HepG2 (cell line): ENCODE data around the gene ABCG4. TPM values are rescaled to one million over a fixed set of nuclear protein-coding genes. Genes with fewer than 3 reads are reported as not detected.

ENCODE experiments used
- CBFB ChIP-seq: sonication (generic); formaldehyde crosslinking; IDR thresholded peaks from 2 replicates; pipeline ENCODE4 v1.4.0; 2020; ENCODE audit warnings: missing genetic modification reagents
- DMAP1 ChIP-seq: IDR thresholded peaks from 2 replicates; pipeline ENCODE4 v1.6.1; 2016
- ERF ChIP-seq: IDR thresholded peaks from 2 replicates; pipeline ENCODE4 v1.6.1; 2018; ENCODE audit warnings: missing biosample characterization, missing genetic modification reagents
- HMG20A ChIP-seq: IDR thresholded peaks from 2 replicates; pipeline ENCODE4 v1.6.1; 2016; ENCODE audit warnings: borderline replicate concordance
- KDM1A ChIP-seq: IDR thresholded peaks from 2 replicates; pipeline ENCODE4 v1.6.1; 2016; ENCODE audit warnings: missing compliant biosample characterization
- KMT2B ChIP-seq: IDR thresholded peaks from 2 replicates; pipeline ENCODE4 v1.6.1; 2016; ENCODE audit warnings: missing genetic modification reagents, missing compliant biosample characterization
- MAX ChIP-seq: IDR thresholded peaks from 2 replicates; pipeline ENCODE4 v1.6.1; 2012; ENCODE audit warnings: inconsistent platforms
- MTERF4 ChIP-seq: sonication (generic); formaldehyde crosslinking; IDR thresholded peaks from 2 replicates; pipeline ENCODE4 v1.8.0; 2023; ENCODE audit warnings: mild to moderate bottlenecking, missing genetic modification reagents
- MXI1 ChIP-seq: IDR thresholded peaks from 3 replicates; pipeline ENCODE4 v1.6.1; 2012; ENCODE audit warnings: low read depth, low read length, inconsistent platforms, borderline replicate concordance
- SCMH1 ChIP-seq: sonication (generic); formaldehyde crosslinking; IDR thresholded peaks from 2 replicates; pipeline ENCODE4 v1.9.0; 2021; ENCODE audit warnings: missing genetic modification reagents, mild to moderate bottlenecking, borderline replicate concordance
- SNAPC2 ChIP-seq: sonication (generic); formaldehyde crosslinking; IDR thresholded peaks from 2 replicates; pipeline ENCODE4 v1.8.1; 2022; ENCODE audit warnings: mild to moderate bottlenecking, missing genetic modification reagents
- SP140L ChIP-seq: sonication (generic); formaldehyde crosslinking; IDR thresholded peaks from 2 replicates; pipeline ENCODE4 v1.4.0; 2020; ENCODE audit warnings: missing genetic modification reagents, borderline replicate concordance
- SP4 ChIP-seq: sonication (generic); formaldehyde crosslinking; IDR thresholded peaks from 2 replicates; pipeline ENCODE4 v1.8.1; 2023; ENCODE audit warnings: mild to moderate bottlenecking, missing genetic modification reagents
- ZBTB10 ChIP-seq: sonication (generic); formaldehyde crosslinking; IDR thresholded peaks from 2 replicates; pipeline ENCODE4 v1.4.0; 2020; ENCODE audit warnings: missing genetic modification reagents, borderline replicate concordance
- ZFP41 ChIP-seq: sonication (generic); formaldehyde crosslinking; IDR thresholded peaks from 2 replicates; pipeline ENCODE4 v1.4.0; 2020; ENCODE audit warnings: mild to moderate bottlenecking, missing genetic modification reagents, borderline replicate concordance
- ZNF441 ChIP-seq: sonication (generic); formaldehyde crosslinking; IDR thresholded peaks from 2 replicates; pipeline ENCODE4 v1.7.0; 2021; ENCODE audit warnings: missing genetic modification reagents, borderline replicate concordance
- ZSCAN31 ChIP-seq: sonication (generic); formaldehyde crosslinking; IDR thresholded peaks from 2 replicates; pipeline ENCODE4 v1.5.0; 2020; ENCODE audit warnings: low read depth, mild to moderate bottlenecking, missing genetic modification reagents
- ZUFSP ChIP-seq: sonication (generic); formaldehyde crosslinking; IDR thresholded peaks from 2 replicates; pipeline ENCODE4 v1.9.0; 2021; ENCODE audit warnings: missing genetic modification reagents, mild to moderate bottlenecking, borderline replicate concordance
- polyA plus RNA-seq, 8 experiments: library from polyadenylated mRNA; depleted of rRNA in 3 of 8; stranded (reverse) in 7 of 8; unstranded in 1 of 8; fragments of >200 nt; fragmentation: Illumina TruSeq in 4 of 8; extraction: Trizol in 4 of 8; gene quantifications; 2 replicates each; pipeline versions ENCODE4 v1.2.1 to v1.2.3, GENCODE V29; 2011 to 2016; ENCODE audit warnings: low read depth in 4 of 8, missing spikeins in 1 of 8, mixed read lengths in 1 of 8; ENCODE audit not compliant: insufficient read depth in 1 of 8
- total RNA-seq, 5 experiments: library from RNA; depleted of rRNA; stranded (reverse); fragments of >200 nt; fragmentation: Illumina TruSeq; extraction: Trizol; gene quantifications; 2 replicates each; pipeline ENCODE4 v1.2.3, GENCODE V29; 2016; ENCODE audit warnings: low read depth in 1 of 5
- TF ChIP-seq, protein P1 (sequence below): sonication (generic); formaldehyde crosslinking; IDR thresholded peaks from 2 replicates; pipeline ENCODE4 v1.5.1; 2020; ENCODE audit warnings: missing genetic modification reagents, mild to moderate bottlenecking, borderline replicate concordance
- TF ChIP-seq, protein P2 (sequence below): sonication (generic); formaldehyde crosslinking; IDR thresholded peaks from 2 replicates; pipeline ENCODE4 v1.8.1; 2023; ENCODE audit warnings: missing genetic modification reagents, mild to moderate bottlenecking, borderline replicate concordance

Gene ABCG4
- total and polyA plus RNA-seq, 2 of the 13 experiments (the other 11 are each of a cell fraction or from before 2014, with no cell fraction given), result not detected

DNA sequence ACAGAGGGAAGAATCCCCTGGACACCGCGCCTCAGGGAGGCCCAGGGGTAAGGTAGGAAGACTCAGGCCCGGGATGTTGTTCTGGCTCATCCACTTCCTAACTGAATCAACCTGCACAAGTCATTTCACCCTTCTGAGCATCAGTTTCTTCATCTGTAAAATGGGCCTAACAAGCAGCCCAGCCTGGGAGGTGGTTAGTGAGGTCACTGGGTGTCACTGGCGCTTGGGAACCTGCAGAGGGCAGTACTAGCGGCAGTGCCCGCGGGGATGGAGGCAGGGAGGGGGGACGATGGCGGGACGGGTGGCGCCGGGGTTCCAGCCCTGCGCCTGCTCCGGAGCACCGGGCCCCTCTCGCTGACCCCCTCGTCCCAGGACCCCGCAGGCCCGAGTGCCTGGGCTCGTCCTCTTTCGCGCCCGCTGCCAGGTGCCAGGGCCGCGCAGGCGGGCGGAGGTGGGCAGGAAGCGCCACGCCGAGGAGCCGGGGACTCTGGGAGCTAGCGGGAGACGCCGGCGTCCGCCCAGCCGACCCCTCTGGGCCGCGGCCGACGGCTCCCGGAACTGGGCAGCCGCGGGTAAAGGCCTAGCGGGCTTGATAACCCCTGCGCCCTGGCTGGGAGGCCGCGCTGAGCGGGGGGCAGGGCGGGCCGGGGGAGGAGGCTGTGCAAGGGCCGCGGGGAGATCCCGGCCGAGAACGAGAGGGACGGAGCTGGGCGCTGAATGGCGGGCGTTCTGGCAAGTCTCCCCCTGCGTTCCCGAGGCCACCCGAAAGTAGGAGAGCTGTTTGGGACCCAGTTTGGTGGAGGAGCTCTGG is 19.8 kb downstream of the ABCG4 start, which contains the start of gene NLRX1 (continued):
- TF ChIP-seq ZFP41 (no peak), CBFB (peak; percentile 75), DMAP1 (CRISPR knock-in tag) (peak; percentile 63), ZNF441 (CRISPR knock-in tag) (peak; percentile 60), HMG20A (CRISPR knock-in tag) (0 out of 2 replicates have a peak, but pooled peaks have one; percentile 27), MAX (no peak; the same call in none of the 2 replicates), KDM1A (CRISPR knock-in tag) (peak; percentile 99), MXI1 (no peak), SNAPC2 (0 out of 2 replicates have a peak, but pooled peaks have one; percentile 30), SP140L (no peak), ZSCAN31 (CRISPR knock-in tag) (peak; percentile 87), KMT2B (CRISPR knock-in tag) (no peak), SCMH1 (no peak), ERF (CRISPR knock-in tag) (0 out of 2 replicates have a peak, but pooled peaks have one; percentile 37), ZUFSP (no peak), MTERF4 (peak; percentile 72; the same call in 1 of the 2 replicates), ZBTB10 (CRISPR knock-in tag) (0 out of 2 replicates have a peak, but pooled peaks have one; percentile 39), SP4 (no peak; the same call in 1 of the 2 replicates)
- TF ChIP-seq, protein P1, sequence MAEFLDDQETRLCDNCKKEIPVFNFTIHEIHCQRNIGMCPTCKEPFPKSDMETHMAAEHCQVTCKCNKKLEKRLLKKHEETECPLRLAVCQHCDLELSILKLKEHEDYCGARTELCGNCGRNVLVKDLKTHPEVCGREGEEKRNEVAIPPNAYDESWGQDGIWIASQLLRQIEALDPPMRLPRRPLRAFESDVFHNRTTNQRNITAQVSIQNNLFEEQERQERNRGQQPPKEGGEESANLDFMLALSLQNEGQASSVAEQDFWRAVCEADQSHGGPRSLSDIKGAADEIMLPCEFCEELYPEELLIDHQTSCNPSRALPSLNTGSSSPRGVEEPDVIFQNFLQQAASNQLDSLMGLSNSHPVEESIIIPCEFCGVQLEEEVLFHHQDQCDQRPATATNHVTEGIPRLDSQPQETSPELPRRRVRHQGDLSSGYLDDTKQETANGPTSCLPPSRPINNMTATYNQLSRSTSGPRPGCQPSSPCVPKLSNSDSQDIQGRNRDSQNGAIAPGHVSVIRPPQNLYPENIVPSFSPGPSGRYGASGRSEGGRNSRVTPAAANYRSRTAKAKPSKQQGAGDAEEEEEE (CRISPR knock-in tag), result no peak
- TF ChIP-seq, protein P2, sequence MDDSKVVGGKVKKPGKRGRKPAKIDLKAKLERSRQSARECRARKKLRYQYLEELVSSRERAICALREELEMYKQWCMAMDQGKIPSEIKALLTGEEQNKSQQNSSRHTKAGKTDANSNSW (CRISPR knock-in tag), result no peak
